ENCODE measurements around the gene GNPTAB. TPM values are rescaled to one million over a fixed set of nuclear protein-coding genes. Genes with fewer than 3 reads are reported as not detected.

GNPTAB gene
- total RNA-seq, 2 donors from 2014 or later: 41.1 to 45.1 TPM

GRCh38 chr12:101713930-101714329 is 116.8 kb downstream of the GNPTAB start:
- ATAC-seq (no peak), DNase-seq (no peak)
- intact Hi-C loops (cut with DNase I): no loop called here

GRCh38 chr12:101713059-101713682 is 117.6 kb downstream of the GNPTAB start:
- peak; percentile 79 to 82 for ATAC-seq
- DNase-seq: no peak
- intact Hi-C loops (cut with DNase I): no loop called here

- intact Hi-C loops (cut with DNase I): no loop called here
- no peak for ATAC-seq
Observed at GRCh38 chr12:101710288-101710687, 120.5 kb downstream of the GNPTAB start.

GRCh38 chr12:101707131-101707782 is 123.5 kb downstream of the GNPTAB start:
- intact Hi-C loops (cut with DNase I): no loop called here
- ATAC-seq (peak in 1 of 2 donors; percentile 70), DNase-seq (no peak)

More at GRCh38 chr12:101710288-101710687, 120.5 kb downstream of the GNPTAB start:
- DNase-seq: no peak

GRCh38 chr12:101706403-101706802 is 124.4 kb downstream of the GNPTAB start:
- ATAC-seq (no peak), DNase-seq (no peak)
- intact Hi-C loops (cut with DNase I): no loop called here

- DNase-seq (no peak), ATAC-seq (no peak)
- intact Hi-C loops (cut with DNase I): no loop called here
Observed at GRCh38 chr12:101703487-101703886, 127.3 kb downstream of the GNPTAB start.

GRCh38 chr12:101700299-101700820 is 130.4 kb downstream of the GNPTAB start:
- ATAC-seq: no peak
- no peak for DNase-seq
- intact Hi-C loops (cut with DNase I): no loop called here

GRCh38 chr12:101698800-101699347 is 131.9 kb downstream of the GNPTAB start:
- DNase-seq: no peak
- ATAC-seq: no peak
- intact Hi-C loops (cut with DNase I): no loop called here

GRCh38 chr12:101697930-101698799 is 132.6 kb downstream of the GNPTAB start:
- peak; percentile 63 for DNase-seq
- ATAC-seq: peak; percentile 59 to 63
- intact Hi-C loops (cut with DNase I): no loop called here

GRCh38 chr12:101697197-101697929 is 133.4 kb downstream of the GNPTAB start, which contains the start of gene CHPT1:
Gene CHPT1 (plus strand): TSS chr12:101697640. CDS start chr12:101697862, 222 bp downstream.
- DNase-seq (peak; percentile 82), ATAC-seq (peak; percentile 80 to 88)
- intact Hi-C loops (cut with DNase I): no loop called here

- ATAC-seq (peak; percentile 74 to 81), DNase-seq (peak; percentile 79)
- intact Hi-C loops (cut with DNase I): no loop called here
Observed at GRCh38 chr12:101696251-101697196, 134.2 kb downstream of the GNPTAB start.

GRCh38 chr12:101695706-101696105 is 135.1 kb downstream of the GNPTAB start:
- DNase-seq (no peak), ATAC-seq (no peak)
- intact Hi-C loops (cut with DNase I): no loop called here

Other genes with a start within 250 kb of the GNPTAB start
- gene MYBPC1, start 236.0 kb downstream of the GNPTAB start, total RNA-seq: 10 to 100 TPM in 1 of 2 donors, 1 to 10 TPM in 1; 5.6 to 10.2 TPM
- 100 to 1,000 TPM in 1 of 2 donors, 10 to 100 TPM in 1; 90.8 to 132 TPM for gene CHPT1, start 133.3 kb downstream of the GNPTAB start, total RNA-seq
- gene SYCP3, start 91.5 kb downstream of the GNPTAB start, total RNA-seq: not detected
- 10 to 100 TPM in 1 of 2 donors, 1 to 10 TPM in 1; 9.4 to 14.2 TPM for gene DRAM1, start 46.6 kb upstream of the GNPTAB start, total RNA-seq
- 10 to 100 TPM; 31.8 to 39.4 TPM for gene WASHC3, start 231.0 kb upstream of the GNPTAB start, total RNA-seq

All from left cardiac atrium (tissue), 4 donors.